NT2/D1 (cell line): ENCODE results near the gene F2RL2.

Experiments
- SUZ12 ChIP-seq: IDR thresholded peaks from 2 replicates; pipeline ENCODE4 v1.6.1; 2011; ENCODE audit not compliant: insufficient read length, insufficient read depth; ENCODE audit errors: extremely low read depth
- YY1 ChIP-seq: IDR thresholded peaks from 2 replicates; pipeline ENCODE4 v1.6.1; 2011; ENCODE audit not compliant: insufficient read length, insufficient read depth

DNA sequence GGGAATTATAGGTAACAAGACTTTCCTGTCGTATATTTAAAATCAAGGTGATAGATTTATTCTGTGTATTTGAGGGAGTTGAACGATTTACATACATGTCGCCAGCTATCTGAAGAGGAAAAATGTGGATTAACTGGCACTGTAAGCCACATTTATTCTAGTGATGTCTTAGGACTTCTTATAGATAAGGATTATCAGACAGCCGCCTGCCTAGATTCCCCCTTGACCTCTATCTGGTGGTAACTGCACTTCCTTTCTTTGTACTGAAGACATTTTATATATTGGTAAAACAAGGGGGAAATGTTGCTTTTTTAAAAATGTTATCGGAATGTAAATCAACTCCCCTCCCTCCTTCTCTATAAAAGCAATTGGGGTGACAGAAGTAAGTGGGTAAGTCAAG lies 39.3 kb upstream of the F2RL2 start:
- TF ChIP-seq YY1 (no peak), SUZ12 (no peak)
